Endothelial cell (in vitro differentiated cells): ENCODE measurements around the gene TMCC1. TPM values are rescaled to one million over a fixed set of nuclear protein-coding genes. Genes with fewer than 3 reads are reported as not detected.

Experiments used
- DNase-seq: peaks from one replicate; pipeline ENCODE4 v3.0.0; 2021; ENCODE audit warnings: low spot score
- H3K27ac Mint-ChIP-seq: one replicate; pipeline ENCODE4 v1.8.0; 2021; ENCODE audit warnings: mixed read lengths, inconsistent platforms; ENCODE audit not compliant: unreplicated experiment
- H3K27me3 Mint-ChIP-seq: one replicate; pipeline ENCODE4 v1.8.0; 2021; ENCODE audit warnings: mild to moderate bottlenecking, moderate library complexity, mixed read lengths, inconsistent platforms; ENCODE audit not compliant: unreplicated experiment
- H3K36me3 Mint-ChIP-seq: one replicate; pipeline ENCODE4 v1.8.0; 2021; ENCODE audit warnings: mild to moderate bottlenecking, low read depth, mixed read lengths, inconsistent platforms; ENCODE audit not compliant: unreplicated experiment
- H3K4me1 Mint-ChIP-seq: one replicate; pipeline ENCODE4 v1.8.0; 2021; ENCODE audit warnings: mild to moderate bottlenecking, mixed read lengths, inconsistent platforms; ENCODE audit not compliant: unreplicated experiment
- H3K4me3 Mint-ChIP-seq: one replicate; pipeline ENCODE4 v1.8.0; 2021; ENCODE audit warnings: mild to moderate bottlenecking, mixed read lengths, inconsistent platforms; ENCODE audit not compliant: unreplicated experiment
- H3K9me3 Mint-ChIP-seq: one replicate; pipeline ENCODE4 v1.8.0; 2021; ENCODE audit warnings: mixed read lengths, inconsistent platforms; ENCODE audit not compliant: unreplicated experiment
- CTCF ChIP-seq: fragments of 200-600 bp; sonication (generic); IDR thresholded peaks from one replicate; pipeline ENCODE4 v1.5.0; 2021; ENCODE audit warnings: antibody characterized with exemption; ENCODE audit not compliant: unreplicated experiment
- total RNA-seq: library from RNA; stranded (reverse); fragmentation: NEBNext Ultra II Directional; extraction: Animal tissue kit (Norgen Biotek cat#: 25700); gene quantifications from one replicate; pipeline ENCODE4 v1.2.1, GENCODE V29; 2021; ENCODE audit not compliant: unreplicated experiment

Gene TMCC1
- total RNA-seq, 1 donor from 2014 or later: 50.9 TPM

- Mint-ChIP-seq H3K9me3 (no peaks in the 10 kb centered on the region), H3K36me3 (peaks cover 8% of the 10 kb centered on the region), H3K4me3 (no peak overlapping the region), H3K27ac (no peak overlapping the region), H3K4me1 (peaks cover 46% of the 10 kb centered on the region), H3K27me3 (peaks cover under 1% of the 10 kb centered on the region)
- no peak for TF ChIP-seq CTCF
- no peak for DNase-seq
Measured at GRCh38 chr3:129655291-129655700, 238.2 kb downstream of the TMCC1 start.

GRCh38 chr3:129654131-129654530, 239.4 kb downstream of the TMCC1 start:
- Mint-ChIP-seq H3K27ac (no peak overlapping the region), H3K36me3 (peaks cover 8% of the 10 kb centered on the region), H3K9me3 (no peaks in the 10 kb centered on the region), H3K27me3 (peaks cover 4% of the 10 kb centered on the region), H3K4me3 (no peak overlapping the region), H3K4me1 (peaks cover 53% of the 10 kb centered on the region)
- no peak for TF ChIP-seq CTCF
- DNase-seq: no peak

GRCh38 chr3:129653019-129653418, 240.5 kb downstream of the TMCC1 start:
- Mint-ChIP-seq H3K27ac (no peak overlapping the region), H3K4me1 (peaks cover 51% of the 10 kb centered on the region), H3K27me3 (peaks cover 6% of the 10 kb centered on the region), H3K9me3 (no peaks in the 10 kb centered on the region), H3K4me3 (no peak overlapping the region), H3K36me3 (peaks cover 8% of the 10 kb centered on the region)
- no peak for TF ChIP-seq CTCF
- DNase-seq: no peak

- Mint-ChIP-seq H3K9me3 (no peaks in the 10 kb centered on the region), H3K27ac (no peak overlapping the region), H3K27me3 (peaks cover 6% of the 10 kb centered on the region), H3K36me3 (peaks cover 8% of the 10 kb centered on the region), H3K4me1 (peaks cover 37% of the 10 kb centered on the region), H3K4me3 (peak overlapping the region; percentile 42)
- no peak for DNase-seq
- TF ChIP-seq CTCF: no peak
Measured at GRCh38 chr3:129651435-129652202, 241.9 kb downstream of the TMCC1 start.

GRCh38 chr3:129650256-129650872, 243.1 kb downstream of the TMCC1 start:
- DNase-seq: peak; percentile 69
- Mint-ChIP-seq H3K4me3 (no peak overlapping the region), H3K27ac (no peak overlapping the region), H3K4me1 (peaks cover 29% of the 10 kb centered on the region), H3K27me3 (peaks cover 6% of the 10 kb centered on the region), H3K36me3 (peaks cover 8% of the 10 kb centered on the region), H3K9me3 (no peaks in the 10 kb centered on the region)
- peak; percentile 61 for TF ChIP-seq CTCF
